H4 (cell line): ENCODE measurements around the gene JPH2. TPM values are rescaled to one million over a fixed set of nuclear protein-coding genes. Genes with fewer than 3 reads are reported as not detected.

Experiments used
- DNase-seq: peaks from one replicate; pipeline ENCODE4 v3.0.0-alpha.2; 2015; ENCODE audit warnings: low spot score
- total RNA-seq: library from RNA; depleted of rRNA; stranded (reverse); fragments of >200 nt; shearing (Covaris generic); gene quantifications from 2 replicates; pipeline ENCODE4 v1.2.3, GENCODE V29; 2014

JPH2 gene
- total RNA-seq, 1 experiment from 2014 or later = 0.15 TPM

- peak; percentile 30 for DNase-seq
These were observed 1.1 kb upstream of the JPH2 start for GRCh38 chr20:44187772-44188709.

- no peak for DNase-seq
These were observed 324 bp downstream of the JPH2 start for GRCh38 chr20:44186674-44187053.

- no peak for DNase-seq
These were observed 787 bp downstream of the JPH2 start for GRCh38 chr20:44186201-44186600.

GRCh38 chr20:44185574-44185973 lies 1.4 kb downstream of the JPH2 start:
- no peak for DNase-seq

- DNase-seq = no peak
These were observed 3.7 kb downstream of the JPH2 start for GRCh38 chr20:44183282-44183681.

- no peak for DNase-seq
These were observed 4.1 kb downstream of the JPH2 start for GRCh38 chr20:44182863-44183262.

GRCh38 chr20:44182135-44182765 lies 4.7 kb downstream of the JPH2 start:
- no peak for DNase-seq

- DNase-seq = no peak
These were observed 5.4 kb downstream of the JPH2 start for GRCh38 chr20:44181611-44182010.

- DNase-seq = no peak
These were observed 6.2 kb downstream of the JPH2 start for GRCh38 chr20:44180814-44181213.

- DNase-seq = no peak
These were observed 10.0 kb downstream of the JPH2 start for GRCh38 chr20:44176833-44177534.

- DNase-seq = no peak
These were observed 11.8 kb downstream of the JPH2 start for GRCh38 chr20:44174996-44175765.

GRCh38 chr20:44173846-44174245 lies 13.1 kb downstream of the JPH2 start:
- no peak for DNase-seq

- no peak for DNase-seq
These were observed 13.9 kb downstream of the JPH2 start for GRCh38 chr20:44173116-44173515.

- no peak for DNase-seq
These were observed 14.4 kb downstream of the JPH2 start for GRCh38 chr20:44172572-44172950.

GRCh38 chr20:44171775-44172571 lies 15.0 kb downstream of the JPH2 start:
- DNase-seq = no peak

- DNase-seq = no peak
These were observed 16.1 kb downstream of the JPH2 start for GRCh38 chr20:44170816-44171410.

GRCh38 chr20:44167736-44168135 lies 19.3 kb downstream of the JPH2 start:
- no peak for DNase-seq

- DNase-seq = no peak
These were observed 20.5 kb downstream of the JPH2 start for GRCh38 chr20:44166477-44166876.

GRCh38 chr20:44166008-44166407 lies 21.0 kb downstream of the JPH2 start:
- no peak for DNase-seq

- no peak for DNase-seq
These were observed 26.9 kb downstream of the JPH2 start for GRCh38 chr20:44160133-44160532.

GRCh38 chr20:44159711-44160110 lies 27.3 kb downstream of the JPH2 start:
- DNase-seq = no peak
